Gastrocnemius medialis (tissue), 4 donors: ENCODE data around the gene SLC24A3.

Experiments
- POLR2A ChIP-seq, 2 donors: fragments of 450-650 bp; IDR thresholded peaks; one replicate each; pipeline ENCODE4 v1.6.1; 2017; ENCODE audit warnings: antibody characterized with exemption in 2 of 2, mild to moderate bottlenecking in 2 of 2, moderate library complexity in 2 of 2
- TF ChIP-seq, protein P1 (sequence below), 5 experiments: fragments of 450-650 bp in 3 of 5; fragments of 200-600 bp in 2 of 5; sonication (generic) in 2 of 5; IDR thresholded peaks in 4 of 5; conservative IDR thresholded peaks in 1 of 5; 1 replicate in 4 of 5; 2 replicates in 1 of 5; pipeline ENCODE4 v1.5.1; 2016 to 2019; ENCODE audit warnings: antibody characterized with exemption in 5 of 5, mild to moderate bottlenecking in 3 of 5, moderate library complexity in 3 of 5

GRCh38 chr20:19729672-19730071 is 517.2 kb downstream of the SLC24A3 start:
- TF ChIP-seq, protein P1, sequence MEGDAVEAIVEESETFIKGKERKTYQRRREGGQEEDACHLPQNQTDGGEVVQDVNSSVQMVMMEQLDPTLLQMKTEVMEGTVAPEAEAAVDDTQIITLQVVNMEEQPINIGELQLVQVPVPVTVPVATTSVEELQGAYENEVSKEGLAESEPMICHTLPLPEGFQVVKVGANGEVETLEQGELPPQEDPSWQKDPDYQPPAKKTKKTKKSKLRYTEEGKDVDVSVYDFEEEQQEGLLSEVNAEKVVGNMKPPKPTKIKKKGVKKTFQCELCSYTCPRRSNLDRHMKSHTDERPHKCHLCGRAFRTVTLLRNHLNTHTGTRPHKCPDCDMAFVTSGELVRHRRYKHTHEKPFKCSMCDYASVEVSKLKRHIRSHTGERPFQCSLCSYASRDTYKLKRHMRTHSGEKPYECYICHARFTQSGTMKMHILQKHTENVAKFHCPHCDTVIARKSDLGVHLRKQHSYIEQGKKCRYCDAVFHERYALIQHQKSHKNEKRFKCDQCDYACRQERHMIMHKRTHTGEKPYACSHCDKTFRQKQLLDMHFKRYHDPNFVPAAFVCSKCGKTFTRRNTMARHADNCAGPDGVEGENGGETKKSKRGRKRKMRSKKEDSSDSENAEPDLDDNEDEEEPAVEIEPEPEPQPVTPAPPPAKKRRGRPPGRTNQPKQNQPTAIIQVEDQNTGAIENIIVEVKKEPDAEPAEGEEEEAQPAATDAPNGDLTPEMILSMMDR (IDR thresholded peaks at IDR 0.05 in 4 of 5, conservative IDR thresholded peaks at IDR 0.05 in 1 of 5): no peak
- no peak for TF ChIP-seq POLR2A (IDR thresholded peaks at IDR 0.05)
